ENCODE data around the gene LRP1B. TPM values are rescaled to one million over a fixed set of nuclear protein-coding genes. Genes with fewer than 3 reads are reported as not detected.

LRP1B gene
- total RNA-seq, 4 donors from 2014 or later = 3.3 to 11.1 (median 4.6) TPM

GRCh38 chr2:142175813-142176338, 45.1 kb upstream of the LRP1B start:
- Histone ChIP-seq H3K4me3 (no peak overlapping the region), H3K27ac (no peak overlapping the region), H3K4me1 (no peaks in the 10 kb centered on the region), H3K9me3 (no peaks in the 10 kb centered on the region), H3K27me3 (no peaks in the 10 kb centered on the region), H3K36me3 (no peaks in the 10 kb centered on the region)
- ATAC-seq = no peak
- in situ Hi-C loops (cut with MboI; ENCODE audit: low sequenced_read_pairs in 4 of 4) = no loop called here
- intact Hi-C loops (cut with DNase I; ENCODE audit: low total_unique reads) = no loop called here
- no peak for DNase-seq
- TF ChIP-seq POLR2A (IDR thresholded peaks at IDR 0.05) (no peak), CTCF (IDR thresholded peaks at IDR 0.05 in 4 of 5, conservative IDR thresholded peaks at IDR 0.05 in 1 of 5) (no peak)

GRCh38 chr2:142174176-142174575, 43.4 kb upstream of the LRP1B start:
- intact Hi-C loops (cut with DNase I; ENCODE audit: low total_unique reads) (no loop called here), in situ Hi-C loops (cut with MboI; ENCODE audit: low sequenced_read_pairs in 4 of 4) (no loop called here)
- H3K4me3 ChIP-seq = no peak overlapping the region
- no peaks in the 10 kb centered on the region for H3K4me1 ChIP-seq
- no peaks in the 10 kb centered on the region for H3K36me3 ChIP-seq
- no peaks in the 10 kb centered on the region for H3K27me3 ChIP-seq
- no peak for TF ChIP-seq POLR2A (IDR thresholded peaks at IDR 0.05)
- TF ChIP-seq CTCF (IDR thresholded peaks at IDR 0.05 in 4 of 5, conservative IDR thresholded peaks at IDR 0.05 in 1 of 5) = no peak
- ATAC-seq = no peak
- H3K27ac ChIP-seq = no peak overlapping the region
- H3K9me3 ChIP-seq = no peaks in the 10 kb centered on the region
- DNase-seq = no peak

GRCh38 chr2:142170847-142171246, 40.0 kb upstream of the LRP1B start:
- Histone ChIP-seq H3K4me1 (no peaks in the 10 kb centered on the region), H3K9me3 (no peaks in the 10 kb centered on the region), H3K4me3 (no peak overlapping the region), H3K27me3 (no peaks in the 10 kb centered on the region), H3K27ac (no peak overlapping the region), H3K36me3 (no peaks in the 10 kb centered on the region)
- DNase-seq (no peak), ATAC-seq (no peak)
- in situ Hi-C loops (cut with MboI; ENCODE audit: low sequenced_read_pairs in 4 of 4) (no loop called here), intact Hi-C loops (cut with DNase I; ENCODE audit: low total_unique reads) (no loop called here)
- TF ChIP-seq POLR2A (IDR thresholded peaks at IDR 0.05) = no peak
- TF ChIP-seq CTCF (IDR thresholded peaks at IDR 0.05 in 4 of 5, conservative IDR thresholded peaks at IDR 0.05 in 1 of 5) = no peak

GRCh38 chr2:142165790-142166189, 35.0 kb upstream of the LRP1B start:
- no peak overlapping the region for H3K27ac ChIP-seq
- TF ChIP-seq POLR2A (IDR thresholded peaks at IDR 0.05) (no peak), CTCF (IDR thresholded peaks at IDR 0.05 in 4 of 5, conservative IDR thresholded peaks at IDR 0.05 in 1 of 5) (no peak)
- intact Hi-C loops (cut with DNase I; ENCODE audit: low total_unique reads) = no loop called here
- H3K4me3 ChIP-seq = no peak overlapping the region
- in situ Hi-C loops (cut with MboI; ENCODE audit: low sequenced_read_pairs in 4 of 4) = no loop called here
- no peaks in the 10 kb centered on the region for H3K36me3 ChIP-seq
- H3K9me3 ChIP-seq = no peaks in the 10 kb centered on the region
- no peak for DNase-seq
- H3K27me3 ChIP-seq = no peaks in the 10 kb centered on the region
- H3K4me1 ChIP-seq = no peaks in the 10 kb centered on the region
- no peak for ATAC-seq

GRCh38 chr2:142153601-142154000, 22.8 kb upstream of the LRP1B start:
- no peak for TF ChIP-seq POLR2A (IDR thresholded peaks at IDR 0.05)
- TF ChIP-seq CTCF (IDR thresholded peaks at IDR 0.05 in 4 of 5, conservative IDR thresholded peaks at IDR 0.05 in 1 of 5) = no peak
- in situ Hi-C loops (cut with MboI; ENCODE audit: low sequenced_read_pairs in 4 of 4) = no loop called here
- Histone ChIP-seq H3K27ac (no peak overlapping the region), H3K4me1 (no peaks in the 10 kb centered on the region), H3K36me3 (no peaks in the 10 kb centered on the region), H3K27me3 (no peaks in the 10 kb centered on the region), H3K9me3 (no peaks in the 10 kb centered on the region), H3K4me3 (no peak overlapping the region)
- DNase-seq = no peak
- intact Hi-C loops (cut with DNase I; ENCODE audit: low total_unique reads) = no loop called here
- ATAC-seq = no peak
